Measurements from ENCODE around the gene HPCAL4.

DNA sequence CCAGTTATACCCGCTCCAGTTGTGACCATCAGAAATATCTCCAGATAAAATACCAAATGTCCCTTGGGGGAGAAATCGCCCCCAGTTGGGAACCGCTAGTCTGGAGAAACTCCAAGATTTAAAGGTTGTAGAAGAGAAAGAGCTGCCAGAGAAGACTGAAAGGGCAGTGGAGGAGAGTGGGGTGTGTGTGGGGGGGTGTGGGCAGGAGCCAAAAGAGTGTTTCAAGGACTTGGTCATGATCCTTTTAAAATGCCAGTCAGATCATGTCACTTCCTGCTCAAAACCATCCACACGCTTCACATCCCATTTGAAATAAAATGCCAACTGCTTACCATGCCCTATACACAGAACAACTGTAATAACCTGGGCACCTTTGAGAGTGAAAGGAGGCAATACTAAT lies 48.4 kb downstream of the HPCAL4 start:
- TF ChIP-seq TCF7 (CRISPR knock-in tag; IDR thresholded peaks at IDR 0.05; ENCODE audit: low read depth) = no peak
- TF ChIP-seq, protein P1, sequence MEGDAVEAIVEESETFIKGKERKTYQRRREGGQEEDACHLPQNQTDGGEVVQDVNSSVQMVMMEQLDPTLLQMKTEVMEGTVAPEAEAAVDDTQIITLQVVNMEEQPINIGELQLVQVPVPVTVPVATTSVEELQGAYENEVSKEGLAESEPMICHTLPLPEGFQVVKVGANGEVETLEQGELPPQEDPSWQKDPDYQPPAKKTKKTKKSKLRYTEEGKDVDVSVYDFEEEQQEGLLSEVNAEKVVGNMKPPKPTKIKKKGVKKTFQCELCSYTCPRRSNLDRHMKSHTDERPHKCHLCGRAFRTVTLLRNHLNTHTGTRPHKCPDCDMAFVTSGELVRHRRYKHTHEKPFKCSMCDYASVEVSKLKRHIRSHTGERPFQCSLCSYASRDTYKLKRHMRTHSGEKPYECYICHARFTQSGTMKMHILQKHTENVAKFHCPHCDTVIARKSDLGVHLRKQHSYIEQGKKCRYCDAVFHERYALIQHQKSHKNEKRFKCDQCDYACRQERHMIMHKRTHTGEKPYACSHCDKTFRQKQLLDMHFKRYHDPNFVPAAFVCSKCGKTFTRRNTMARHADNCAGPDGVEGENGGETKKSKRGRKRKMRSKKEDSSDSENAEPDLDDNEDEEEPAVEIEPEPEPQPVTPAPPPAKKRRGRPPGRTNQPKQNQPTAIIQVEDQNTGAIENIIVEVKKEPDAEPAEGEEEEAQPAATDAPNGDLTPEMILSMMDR (IDR thresholded peaks at IDR 0.05) = no peak
- no peak for TF ChIP-seq CREB1 (CRISPR knock-in tag; IDR thresholded peaks at IDR 0.05)
- no peak for TF ChIP-seq ZNF671 (CRISPR knock-in tag; IDR thresholded peaks at IDR 0.05)
- no peak for TF ChIP-seq JUN (CRISPR knock-in tag; IDR thresholded peaks at IDR 0.05)
- TF ChIP-seq FOXK1 (CRISPR knock-in tag; IDR thresholded peaks at IDR 0.05) = no peak
- no peak for TF ChIP-seq IRF2 (CRISPR knock-in tag; IDR thresholded peaks at IDR 0.05; ENCODE audit: borderline replicate concordance, low read depth)
- no peak for TF ChIP-seq MXD4 (CRISPR knock-in tag; IDR thresholded peaks at IDR 0.05; ENCODE audit: borderline replicate concordance)
- no peak for TF ChIP-seq MAX (CRISPR knock-in tag; IDR thresholded peaks at IDR 0.05)
- TF ChIP-seq KAT7 (CRISPR knock-in tag; IDR thresholded peaks at IDR 0.05; ENCODE audit: borderline replicate concordance) = no peak
